Stimulated activated naive CD8-positive, alpha-beta T cell treated with anti-CD3 and anti-CD28 coated beads, Interleukin-15, Interleukin-2, amounts not matched to agents 100 ng/mL and 50 ng/mL, for 24 hours (primary cell): ENCODE measurements around the gene CD320.
"Not testable (repeated sequence)": the region's sequence is repeated elsewhere in the genome, so short reads cannot be mapped to it uniquely, and the experiment has no call there.

Source experiments
- H3K27ac Mint-ChIP-seq: one replicate; pipeline ENCODE4 v1.8.0; 2021; ENCODE audit warnings: mild to moderate bottlenecking, mixed read lengths
- H3K27me3 Mint-ChIP-seq: one replicate; pipeline ENCODE4 v1.8.0; 2021; ENCODE audit warnings: mixed read lengths
- H3K36me3 Mint-ChIP-seq: one replicate; pipeline ENCODE4 v1.8.0; 2021; ENCODE audit warnings: low read depth, mixed read lengths
- H3K4me1 Mint-ChIP-seq: one replicate; pipeline ENCODE4 v1.8.0; 2021; ENCODE audit warnings: low read depth, mixed read lengths
- H3K4me3 Mint-ChIP-seq: one replicate; pipeline ENCODE4 v1.8.0; 2021; ENCODE audit warnings: mild to moderate bottlenecking, mixed read lengths
- H3K9me3 Mint-ChIP-seq: one replicate; pipeline ENCODE4 v1.8.0; 2021; ENCODE audit warnings: mixed read lengths

The CD320 gene

DNA sequence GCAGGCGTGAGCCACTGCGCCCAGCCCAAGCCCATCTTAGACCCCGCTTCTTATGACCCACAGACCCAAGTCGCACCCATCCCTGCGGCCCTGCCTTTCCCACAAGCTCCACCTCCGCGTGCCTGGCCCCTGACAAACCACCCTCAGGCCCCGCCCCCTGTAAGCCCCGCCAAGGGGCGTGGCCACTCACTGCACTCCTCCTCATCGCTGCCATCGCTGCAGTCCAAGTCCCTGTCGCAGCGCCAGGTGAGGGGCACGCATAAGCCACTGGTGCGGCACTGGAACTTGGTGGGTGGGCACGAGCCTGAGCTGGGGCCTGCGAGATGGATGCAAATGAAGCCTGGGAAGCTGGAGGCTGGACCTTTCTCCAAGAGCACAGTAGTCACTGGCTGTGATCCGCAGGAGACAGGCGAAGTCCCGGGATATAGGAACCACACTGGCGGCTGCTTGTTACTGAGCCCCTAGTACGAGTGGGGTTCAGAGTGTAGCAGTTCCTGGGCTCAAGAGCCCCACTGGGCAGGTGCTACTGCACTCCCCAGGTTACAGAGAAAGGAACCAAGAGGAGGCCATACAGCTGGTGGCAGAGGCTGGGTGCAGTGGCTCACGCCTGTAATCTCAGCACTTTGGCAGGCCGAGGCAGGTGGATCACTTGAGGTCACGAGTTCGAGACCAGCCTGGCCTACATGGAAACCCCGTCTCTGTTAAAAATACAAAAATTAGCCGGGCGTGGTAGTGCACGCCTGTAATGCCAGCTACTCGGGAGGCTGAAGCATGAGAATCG, 3.1 kb downstream of the CD320 start:
- H3K9me3 Mint-ChIP-seq: no peaks in the 10 kb centered on the region
- H3K27ac Mint-ChIP-seq: peak overlapping the region; percentile 1

DNA sequence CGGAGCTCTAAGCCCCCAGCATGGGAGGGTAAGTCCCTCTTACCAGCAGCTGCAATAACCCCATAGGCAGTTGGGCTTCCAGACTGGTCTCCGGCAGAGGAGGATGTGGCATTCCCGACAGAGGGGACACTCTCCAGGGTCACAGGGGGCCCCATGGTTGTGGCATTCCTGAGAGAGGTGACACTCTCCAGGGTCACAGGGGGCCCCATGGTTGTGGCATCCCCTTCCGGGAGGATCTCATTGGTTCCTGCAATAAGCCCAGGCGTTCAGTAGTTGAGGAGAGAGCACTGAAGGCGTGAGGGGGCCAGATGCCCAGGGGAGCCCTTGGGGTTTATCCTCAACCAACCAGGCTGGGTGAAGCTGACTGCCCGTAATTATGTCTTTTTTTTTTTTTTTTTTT, 5.4 kb downstream of the CD320 start:
- Mint-ChIP-seq H3K9me3 (no peaks in the 10 kb centered on the region), H3K27me3 (no peaks in the 10 kb centered on the region), H3K36me3 (peaks cover 27% of the 10 kb centered on the region), H3K27ac (no peak overlapping the region), H3K4me1 (peaks cover 20% of the 10 kb centered on the region), H3K4me3 (no peak overlapping the region)

More for the DNA sequence above, 3.1 kb downstream of the CD320 start:
- Mint-ChIP-seq H3K27me3 (no peaks in the 10 kb centered on the region), H3K4me3 (no peak overlapping the region), H3K36me3 (peaks cover 41% of the 10 kb centered on the region), H3K4me1 (peaks cover 39% of the 10 kb centered on the region)

DNA sequence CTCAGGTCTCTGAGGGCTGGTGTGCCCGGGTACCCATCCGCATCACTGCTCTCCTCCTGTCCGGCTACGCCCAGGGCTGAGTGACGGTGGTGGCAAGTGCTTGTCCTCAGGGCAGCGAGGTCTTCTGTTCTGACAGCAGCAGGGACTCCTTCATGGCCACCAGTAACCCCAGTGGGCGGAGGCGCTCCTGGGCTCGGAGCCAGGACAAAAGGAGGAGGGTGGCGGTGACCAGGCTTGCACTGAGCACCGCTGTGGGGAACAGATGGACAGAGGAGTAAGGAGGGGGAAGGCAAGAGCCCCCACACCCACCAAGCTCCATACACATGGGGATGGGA, 5.8 kb downstream of the CD320 start:
- Mint-ChIP-seq H3K27ac (no peak overlapping the region), H3K4me1 (peaks cover 16% of the 10 kb centered on the region), H3K27me3 (no peaks in the 10 kb centered on the region), H3K36me3 (peaks cover 22% of the 10 kb centered on the region), H3K9me3 (no peaks in the 10 kb centered on the region), H3K4me3 (no peak overlapping the region)

DNA sequence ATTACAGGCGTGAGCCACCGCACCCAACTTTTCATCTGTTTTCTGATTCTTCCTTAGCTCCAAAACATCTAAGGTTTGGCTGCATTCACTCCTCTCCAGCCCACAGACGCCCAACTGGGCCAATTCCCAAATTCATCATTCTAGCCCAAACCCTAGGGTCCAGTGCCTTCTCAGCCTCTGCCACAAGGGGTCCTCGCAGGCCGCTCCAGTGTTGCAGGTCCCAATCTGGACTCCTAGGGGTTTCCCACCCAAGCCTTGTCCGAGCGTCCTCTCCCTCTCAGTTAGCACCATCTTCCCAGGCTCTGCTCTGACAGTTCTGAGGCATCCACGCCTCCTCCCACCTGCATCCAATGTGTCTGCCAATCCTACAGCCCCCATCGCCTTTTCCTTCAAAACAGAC, 16.8 kb downstream of the CD320 start:
- H3K4me3 Mint-ChIP-seq, H3K4me1 Mint-ChIP-seq, H3K36me3 Mint-ChIP-seq, H3K9me3 Mint-ChIP-seq, H3K27me3 Mint-ChIP-seq, H3K27ac Mint-ChIP-seq: not testable (repeated sequence)

DNA sequence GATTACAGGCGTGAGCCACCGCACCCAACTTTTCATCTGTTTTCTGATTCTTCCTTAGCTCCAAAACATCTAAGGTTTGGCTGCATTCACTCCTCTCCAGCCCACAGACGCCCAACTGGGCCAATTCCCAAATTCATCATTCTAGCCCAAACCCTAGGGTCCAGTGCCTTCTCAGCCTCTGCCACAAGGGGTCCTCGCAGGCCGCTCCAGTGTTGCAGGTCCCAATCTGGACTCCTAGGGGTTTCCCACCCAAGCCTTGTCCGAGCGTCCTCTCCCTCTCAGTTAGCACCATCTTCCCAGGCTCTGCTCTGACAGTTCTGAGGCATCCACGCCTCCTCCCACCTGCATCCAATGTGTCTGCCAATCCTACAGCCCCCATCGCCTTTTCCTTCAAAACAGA, 31.6 kb downstream of the CD320 start:
- not testable (repeated sequence) for H3K27me3 Mint-ChIP-seq, H3K27ac Mint-ChIP-seq, H3K4me3 Mint-ChIP-seq, H3K36me3 Mint-ChIP-seq, H3K4me1 Mint-ChIP-seq, H3K9me3 Mint-ChIP-seq

DNA sequence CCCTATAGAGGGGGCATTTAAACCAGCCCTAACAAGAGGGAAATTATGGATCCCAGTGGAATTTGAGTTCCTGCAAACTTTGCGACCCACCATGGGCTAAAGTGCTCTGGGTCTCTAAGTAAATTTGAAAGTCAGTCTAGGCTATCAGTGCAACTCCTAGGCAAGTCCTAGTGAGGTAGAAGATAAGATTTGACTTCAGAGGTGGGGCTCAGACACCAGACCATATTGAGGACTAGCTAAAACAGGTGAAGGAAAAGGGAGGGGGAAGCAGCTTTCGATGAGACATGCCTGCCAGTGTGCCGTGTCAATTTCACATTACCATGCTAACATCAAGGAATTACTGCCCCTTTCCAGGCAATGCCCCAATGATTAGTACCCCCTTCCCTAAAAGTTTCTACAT, 38.4 kb downstream of the CD320 start:
- Mint-ChIP-seq H3K4me3 (peak overlapping the region; percentile 86), H3K36me3 (no peaks in the 10 kb centered on the region), H3K27ac (peak overlapping the region; percentile 91), H3K4me1 (peaks cover 23% of the 10 kb centered on the region), H3K27me3 (no peaks in the 10 kb centered on the region), H3K9me3 (no peaks in the 10 kb centered on the region)

DNA sequence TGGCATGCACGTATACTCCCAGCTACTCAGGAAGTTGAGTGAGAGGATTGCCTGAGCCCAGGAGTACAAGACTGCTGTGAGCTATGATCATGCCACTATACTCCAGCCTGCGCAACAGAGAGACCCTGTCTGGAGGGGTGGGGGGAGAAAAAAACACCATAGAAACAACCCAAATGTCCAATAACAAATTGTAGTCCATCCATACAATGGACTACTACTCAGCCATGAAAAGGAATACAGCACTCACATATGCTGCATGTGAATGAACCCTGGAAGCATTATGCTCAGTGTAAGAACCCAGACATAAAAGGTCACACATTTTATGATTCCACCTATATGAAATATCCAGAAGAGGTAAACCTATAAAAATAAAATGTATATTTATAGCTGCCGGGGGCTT, 42.3 kb downstream of the CD320 start:
- peaks cover 23% of the 10 kb centered on the region for H3K4me1 Mint-ChIP-seq
- no peaks in the 10 kb centered on the region for H3K9me3 Mint-ChIP-seq
- H3K27me3 Mint-ChIP-seq: no peaks in the 10 kb centered on the region
- no peak overlapping the region for H3K27ac Mint-ChIP-seq
- H3K4me3 Mint-ChIP-seq: no peak overlapping the region
- no peaks in the 10 kb centered on the region for H3K36me3 Mint-ChIP-seq

DNA sequence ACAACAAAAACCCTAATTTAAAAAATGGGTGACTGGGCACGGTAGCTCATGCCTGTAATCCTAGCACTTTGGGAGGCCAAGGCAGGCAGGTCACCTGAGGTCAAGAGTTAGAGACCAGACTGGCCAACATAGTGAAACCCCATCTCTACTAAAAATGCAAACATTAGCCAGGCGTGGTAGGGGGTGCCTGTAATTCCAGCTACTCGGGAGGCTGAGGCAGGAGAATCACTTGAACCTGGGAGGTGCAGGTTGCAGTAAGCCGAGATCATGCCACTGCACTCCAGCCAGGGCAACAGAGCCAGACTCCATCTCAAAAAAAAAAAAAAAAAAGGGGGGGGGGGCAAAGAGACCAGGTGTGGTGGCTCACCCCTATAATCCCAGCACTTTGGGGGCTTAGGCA, 43.9 kb downstream of the CD320 start:
- not testable (repeated sequence) for H3K27me3 Mint-ChIP-seq, H3K27ac Mint-ChIP-seq

DNA sequence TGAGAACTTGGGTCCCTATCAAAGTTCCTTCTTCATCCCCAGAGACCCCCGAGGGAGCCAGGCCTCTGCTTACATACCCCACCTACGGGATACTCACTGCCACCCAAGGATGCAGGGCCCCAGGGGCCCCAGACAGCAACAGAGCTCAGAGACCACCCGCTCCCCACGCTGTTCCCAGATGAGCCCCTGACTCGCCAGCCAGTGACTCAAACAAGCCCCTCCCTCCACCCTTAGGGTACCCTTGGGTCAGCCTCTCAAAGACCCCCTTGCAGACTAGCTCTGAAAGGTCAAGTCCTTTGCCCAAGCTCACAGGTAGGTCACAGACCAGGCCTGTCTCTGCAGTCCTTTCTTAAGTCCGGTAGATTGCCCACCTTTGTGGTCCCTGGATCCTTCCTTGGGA, 45.7 kb downstream of the CD320 start:
- no peaks in the 10 kb centered on the region for H3K9me3 Mint-ChIP-seq
- no peak overlapping the region for H3K27ac Mint-ChIP-seq
- peaks cover 5% of the 10 kb centered on the region for H3K36me3 Mint-ChIP-seq
- H3K4me1 Mint-ChIP-seq: peaks cover 5% of the 10 kb centered on the region
- H3K27me3 Mint-ChIP-seq: no peaks in the 10 kb centered on the region
- H3K4me3 Mint-ChIP-seq: no peak overlapping the region

More for the DNA sequence above, 43.9 kb downstream of the CD320 start:
- not testable (repeated sequence) for H3K36me3 Mint-ChIP-seq, H3K9me3 Mint-ChIP-seq, H3K4me3 Mint-ChIP-seq
- H3K4me1 Mint-ChIP-seq: peaks cover 14% of the 10 kb centered on the region

DNA sequence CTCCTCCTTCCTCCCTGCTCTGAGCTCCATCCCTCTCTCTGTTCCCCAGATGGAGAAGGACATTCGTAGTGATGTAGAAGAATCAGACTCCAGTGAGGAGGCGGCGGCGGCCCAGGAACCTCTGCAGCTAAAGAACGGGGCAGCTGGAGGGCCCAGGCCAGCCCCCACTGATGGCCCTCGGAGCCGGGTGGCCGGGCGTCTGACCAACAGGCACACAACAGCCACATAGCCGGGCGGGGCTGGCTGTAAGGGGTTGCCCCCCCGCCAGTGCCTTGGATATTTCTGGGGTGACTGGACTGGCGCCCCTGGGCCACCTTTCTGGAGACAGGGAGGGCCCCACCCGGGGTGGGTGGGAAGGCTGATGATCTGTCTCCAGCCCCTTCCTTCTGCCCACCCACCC, 46.3 kb downstream of the CD320 start:
- peaks cover 5% of the 10 kb centered on the region for H3K4me1 Mint-ChIP-seq
- no peak overlapping the region for H3K27ac Mint-ChIP-seq
- peaks cover 5% of the 10 kb centered on the region for H3K36me3 Mint-ChIP-seq
- no peaks in the 10 kb centered on the region for H3K27me3 Mint-ChIP-seq
- no peak overlapping the region for H3K4me3 Mint-ChIP-seq
- H3K9me3 Mint-ChIP-seq: no peaks in the 10 kb centered on the region

DNA sequence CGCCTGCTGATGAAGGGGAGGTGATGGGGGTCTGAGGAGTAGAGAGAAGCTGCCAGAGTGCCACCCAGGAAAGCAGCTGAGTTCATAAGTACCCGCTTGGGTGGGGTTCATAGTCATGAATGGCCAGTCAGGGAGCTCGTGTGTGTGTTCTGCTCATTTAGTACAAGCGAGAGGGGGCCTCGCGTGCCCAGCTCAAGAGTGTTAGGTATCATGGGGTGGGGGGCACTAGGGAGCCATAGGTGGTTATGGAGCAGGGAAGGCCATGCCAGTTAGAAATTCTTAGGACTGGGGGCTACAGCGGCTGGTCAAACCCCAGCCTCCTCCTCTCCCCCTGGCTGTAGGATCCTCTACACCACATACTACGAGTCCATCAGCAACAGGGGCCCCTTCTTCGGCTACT, 46.8 kb downstream of the CD320 start:
- no peak overlapping the region for H3K4me3 Mint-ChIP-seq
- H3K36me3 Mint-ChIP-seq: peaks cover 5% of the 10 kb centered on the region
- H3K9me3 Mint-ChIP-seq: no peaks in the 10 kb centered on the region
- no peak overlapping the region for H3K27ac Mint-ChIP-seq
- H3K27me3 Mint-ChIP-seq: no peaks in the 10 kb centered on the region
- peaks cover 5% of the 10 kb centered on the region for H3K4me1 Mint-ChIP-seq

DNA sequence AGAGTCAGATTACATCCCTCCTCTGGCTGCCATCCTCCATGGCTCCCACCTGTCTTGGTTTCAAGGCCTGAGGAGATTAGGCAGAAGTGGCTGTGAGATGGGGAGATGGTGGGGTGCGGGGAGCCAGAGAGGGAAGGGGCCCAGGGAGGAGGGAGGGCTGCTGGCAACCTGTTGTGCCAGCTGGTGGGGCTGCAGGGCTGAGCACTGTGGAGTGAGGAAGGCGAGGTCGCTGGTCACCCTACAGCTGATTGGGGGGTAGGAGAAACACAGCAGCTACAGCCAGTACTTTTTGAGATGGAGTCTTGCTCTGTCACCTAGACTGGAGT, 48.3 kb downstream of the CD320 start:
- no peak overlapping the region for H3K27ac Mint-ChIP-seq
- H3K4me3 Mint-ChIP-seq: no peak overlapping the region
- H3K4me1 Mint-ChIP-seq: no peaks in the 10 kb centered on the region
- H3K36me3 Mint-ChIP-seq: peaks cover 10% of the 10 kb centered on the region
- no peaks in the 10 kb centered on the region for H3K27me3 Mint-ChIP-seq
- no peaks in the 10 kb centered on the region for H3K9me3 Mint-ChIP-seq

DNA sequence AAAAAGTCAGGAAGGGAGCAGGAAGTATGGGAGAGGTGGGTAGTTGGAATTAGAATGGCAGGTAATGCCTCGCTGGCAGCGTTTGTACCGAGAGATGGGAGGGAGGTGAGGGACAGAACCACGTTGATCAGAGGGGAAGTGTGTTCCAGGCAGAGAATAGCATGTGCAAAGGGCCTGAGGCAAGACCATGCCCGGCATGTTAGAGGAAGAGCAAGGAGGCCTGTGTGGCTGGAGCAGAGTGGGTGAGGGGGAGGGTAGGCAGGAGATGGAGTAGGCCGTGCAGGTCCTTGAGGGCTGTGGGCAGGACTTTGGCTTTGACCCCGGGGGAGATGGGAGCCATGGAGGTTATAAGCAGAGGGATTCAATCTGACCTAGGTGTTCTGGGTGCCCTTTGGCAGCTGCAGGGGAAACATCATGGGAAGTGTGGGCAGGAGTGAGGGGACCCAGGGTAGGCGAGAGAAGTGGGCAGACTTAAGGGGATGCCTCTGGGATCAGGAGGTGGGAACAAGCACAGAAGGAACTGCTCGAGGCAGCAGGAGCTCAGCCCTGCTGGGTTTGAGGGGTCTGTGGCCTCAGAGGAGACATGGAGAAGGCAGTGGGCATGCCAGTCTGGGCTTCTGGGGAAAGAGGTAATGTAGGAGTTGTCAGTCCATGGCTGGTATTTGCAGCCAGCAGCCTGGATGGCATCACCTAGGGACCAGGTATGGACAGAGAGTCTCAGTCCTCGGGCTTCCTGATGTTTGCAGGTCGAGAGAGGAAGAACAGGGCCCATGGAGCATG, 48.8 kb downstream of the CD320 start:
- Mint-ChIP-seq H3K4me1 (no peaks in the 10 kb centered on the region), H3K4me3 (no peak overlapping the region), H3K27ac (no peak overlapping the region), H3K9me3 (no peaks in the 10 kb centered on the region), H3K36me3 (peaks cover 10% of the 10 kb centered on the region), H3K27me3 (no peaks in the 10 kb centered on the region)

DNA sequence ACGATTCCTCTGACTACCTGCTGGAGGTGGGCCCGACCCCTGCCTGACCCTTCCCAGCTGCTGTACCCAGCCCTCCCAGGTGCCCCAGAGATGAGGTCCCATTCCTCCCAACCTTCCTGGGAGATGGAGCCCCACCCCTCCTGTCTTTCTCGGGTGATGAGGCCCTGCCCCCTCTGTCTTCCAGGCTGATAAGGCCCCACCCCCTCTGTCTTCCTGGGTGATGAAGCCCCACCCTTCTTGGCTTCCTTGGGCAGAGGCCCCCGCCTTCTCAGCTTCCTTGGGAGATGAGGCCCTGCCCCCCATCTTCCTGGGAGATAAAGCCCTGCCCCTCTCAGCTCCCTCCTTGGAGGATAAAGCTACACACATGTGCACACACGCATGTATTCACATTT, 51.1 kb downstream of the CD320 start:
- H3K9me3 Mint-ChIP-seq: no peaks in the 10 kb centered on the region
- H3K27ac Mint-ChIP-seq: no peak overlapping the region
- H3K27me3 Mint-ChIP-seq: no peaks in the 10 kb centered on the region
- H3K36me3 Mint-ChIP-seq: peaks cover 14% of the 10 kb centered on the region
- H3K4me3 Mint-ChIP-seq: no peak overlapping the region
- H3K4me1 Mint-ChIP-seq: no peaks in the 10 kb centered on the region

DNA sequence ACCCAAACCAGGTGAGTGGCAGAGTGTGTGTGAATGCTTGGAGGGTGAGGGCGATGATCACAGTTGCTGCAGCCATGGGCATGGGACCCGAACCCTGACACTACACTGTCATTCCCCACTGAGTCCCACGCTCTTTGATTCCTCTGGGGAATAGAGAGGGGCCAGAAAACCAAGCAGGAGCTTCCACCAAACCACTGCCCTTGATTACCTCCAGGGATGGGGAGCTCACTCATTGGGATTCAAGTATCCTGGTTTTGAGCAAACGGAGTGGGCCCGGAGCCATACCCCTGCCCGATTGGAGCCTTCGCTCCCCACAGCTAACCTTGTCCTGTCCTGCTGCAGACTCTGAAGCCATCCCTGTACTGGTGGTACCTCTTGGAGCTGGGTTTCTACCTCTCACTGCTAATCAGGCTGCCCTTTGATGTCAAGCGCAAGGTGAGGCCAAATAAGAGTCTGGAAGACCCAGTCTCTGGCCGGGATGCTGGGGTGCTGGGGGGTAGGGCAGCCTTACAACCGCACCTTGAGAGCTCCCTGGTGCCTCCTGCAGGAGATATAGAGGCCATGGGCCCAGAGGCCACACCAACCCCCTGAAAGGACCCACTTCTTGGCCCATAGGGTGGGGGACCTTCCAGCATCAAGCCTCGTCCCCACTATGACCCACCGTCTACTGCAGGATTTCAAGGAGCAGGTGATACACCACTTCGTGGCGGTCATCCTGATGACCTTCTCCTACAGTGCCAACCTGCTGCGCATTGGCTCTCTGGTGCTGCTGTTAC, 51.7 kb downstream of the CD320 start:
- no peaks in the 10 kb centered on the region for H3K4me1 Mint-ChIP-seq
- H3K36me3 Mint-ChIP-seq: peaks cover 14% of the 10 kb centered on the region
- H3K4me3 Mint-ChIP-seq: no peak overlapping the region
- H3K9me3 Mint-ChIP-seq: no peaks in the 10 kb centered on the region
- no peak overlapping the region for H3K27ac Mint-ChIP-seq
- H3K27me3 Mint-ChIP-seq: no peaks in the 10 kb centered on the region
